GM10266 (cell line): ENCODE results near the gene TAAR5.

Experiments
- DNase-seq: peaks from one replicate; pipeline ENCODE4 v3.0.0; 2012; ENCODE audit errors: extremely low spot score
- TF ChIP-seq, protein P1 (sequence below): IDR thresholded peaks from 2 replicates; pipeline ENCODE4 v1.5.1; 2012; ENCODE audit warnings: mild to moderate bottlenecking, low read depth; ENCODE audit not compliant: control insufficient read depth, insufficient read depth; ENCODE audit errors: missing control alignments

The TAAR5 gene

GRCh38 chr6:132548746-132549463 is 40.6 kb downstream of the TAAR5 start:
- no peak for DNase-seq
- TF ChIP-seq, protein P1, sequence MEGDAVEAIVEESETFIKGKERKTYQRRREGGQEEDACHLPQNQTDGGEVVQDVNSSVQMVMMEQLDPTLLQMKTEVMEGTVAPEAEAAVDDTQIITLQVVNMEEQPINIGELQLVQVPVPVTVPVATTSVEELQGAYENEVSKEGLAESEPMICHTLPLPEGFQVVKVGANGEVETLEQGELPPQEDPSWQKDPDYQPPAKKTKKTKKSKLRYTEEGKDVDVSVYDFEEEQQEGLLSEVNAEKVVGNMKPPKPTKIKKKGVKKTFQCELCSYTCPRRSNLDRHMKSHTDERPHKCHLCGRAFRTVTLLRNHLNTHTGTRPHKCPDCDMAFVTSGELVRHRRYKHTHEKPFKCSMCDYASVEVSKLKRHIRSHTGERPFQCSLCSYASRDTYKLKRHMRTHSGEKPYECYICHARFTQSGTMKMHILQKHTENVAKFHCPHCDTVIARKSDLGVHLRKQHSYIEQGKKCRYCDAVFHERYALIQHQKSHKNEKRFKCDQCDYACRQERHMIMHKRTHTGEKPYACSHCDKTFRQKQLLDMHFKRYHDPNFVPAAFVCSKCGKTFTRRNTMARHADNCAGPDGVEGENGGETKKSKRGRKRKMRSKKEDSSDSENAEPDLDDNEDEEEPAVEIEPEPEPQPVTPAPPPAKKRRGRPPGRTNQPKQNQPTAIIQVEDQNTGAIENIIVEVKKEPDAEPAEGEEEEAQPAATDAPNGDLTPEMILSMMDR, result no peak

DNA sequence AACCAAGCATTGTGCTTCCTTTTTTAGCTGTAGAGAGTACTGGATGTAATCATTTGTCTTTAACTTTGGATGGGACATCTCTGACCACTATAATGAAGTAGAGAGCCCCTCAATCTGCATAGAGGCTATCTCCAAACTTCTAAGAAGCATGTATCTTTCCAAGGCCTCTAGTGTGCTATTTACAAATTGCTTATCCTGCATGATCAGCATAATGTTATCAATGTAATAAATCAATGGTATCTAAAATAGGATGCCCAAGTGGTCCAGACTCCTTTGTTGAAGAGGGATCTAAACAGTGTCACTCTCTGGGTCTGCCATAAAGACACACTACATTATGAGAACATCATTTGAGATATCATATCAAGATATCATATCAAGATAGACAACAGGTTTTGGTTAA is 44.7 kb downstream of the TAAR5 start:
- DNase-seq, result no peak
- TF ChIP-seq, protein P1, result no peak
